HepG2 (cell line): Measurements from ENCODE around the gene SAE1. TPM values are rescaled to one million over a fixed set of nuclear protein-coding genes. Genes with fewer than 3 reads are reported as not detected.
A peak's percentile ranks its signal among the peaks of the same experiment; 100 is the strongest.

Experiments
- ARNT ChIP-seq: fragments of 450-650 bp; IDR thresholded peaks from 2 replicates; pipeline ENCODE4 v1.6.1; 2017
- CBX1 ChIP-seq: IDR thresholded peaks from one replicate; pipeline ENCODE4 v1.6.1; 2016; ENCODE audit warnings: antibody characterized with exemption, low read depth
- IRF1 ChIP-seq: sonication (generic); formaldehyde crosslinking; IDR thresholded peaks from 2 replicates; pipeline ENCODE4 v1.4.0; 2020; ENCODE audit warnings: low read depth, mild to moderate bottlenecking, missing genetic modification reagents
- KDM4B ChIP-seq: sonication (generic); formaldehyde crosslinking; IDR thresholded peaks from 2 replicates; pipeline ENCODE4 v1.4.0; 2020; ENCODE audit warnings: missing genetic modification reagents
- KLF15 ChIP-seq: sonication (generic); formaldehyde crosslinking; IDR thresholded peaks from 2 replicates; pipeline ENCODE4 v1.8.1; 2023; ENCODE audit warnings: borderline replicate concordance, mild to moderate bottlenecking, inconsistent platforms, missing genetic modification reagents, mixed read lengths
- MAFF ChIP-seq: IDR thresholded peaks from 2 replicates; pipeline ENCODE4 v1.6.1; 2011; ENCODE audit warnings: low read depth, low read length, improper control_type of control experiment
- NCOA5 ChIP-seq: sonication (generic); formaldehyde crosslinking; IDR thresholded peaks from 2 replicates; pipeline ENCODE4 v1.4.0; 2020; ENCODE audit warnings: missing genetic modification reagents
- POLR2A ChIP-seq, 2 experiments: IDR thresholded peaks; 2 replicates each; pipeline ENCODE4 v1.6.1; 2011; ENCODE audit warnings: low read depth in 2 of 2, low read length in 2 of 2, mild to moderate bottlenecking in 1 of 2, moderate library complexity in 1 of 2; ENCODE audit not compliant: insufficient read depth in 1 of 2
- RBAK ChIP-seq: sonication (generic); formaldehyde crosslinking; IDR thresholded peaks from 2 replicates; pipeline ENCODE4 v1.5.1; 2020; ENCODE audit warnings: mild to moderate bottlenecking, missing genetic modification reagents
- RNF2 ChIP-seq: fragments of 450-650 bp; conservative IDR thresholded peaks from 2 replicates; pipeline ENCODE4 v1.6.1; 2016; ENCODE audit warnings: low read depth
- RORA ChIP-seq: sonication (generic); formaldehyde crosslinking; IDR thresholded peaks from 2 replicates; pipeline ENCODE4 v1.5.0; 2020; ENCODE audit warnings: mild to moderate bottlenecking, missing genetic modification reagents, moderate library complexity
- TEAD2 ChIP-seq: sonication (generic); formaldehyde crosslinking; IDR thresholded peaks from 2 replicates; pipeline ENCODE4 v1.9.0; 2021; ENCODE audit warnings: missing genetic modification reagents
- ZNF264 ChIP-seq: sonication (generic); formaldehyde crosslinking; IDR thresholded peaks from 2 replicates; pipeline ENCODE4 v1.4.0; 2020; ENCODE audit warnings: missing genetic modification reagents
- ZNF329 ChIP-seq: sonication (generic); formaldehyde crosslinking; IDR thresholded peaks from 2 replicates; pipeline ENCODE4 v1.9.0; 2021; ENCODE audit warnings: low read depth, mild to moderate bottlenecking, missing genetic modification reagents
- ZNF383 ChIP-seq: sonication (generic); formaldehyde crosslinking; IDR thresholded peaks from 2 replicates; pipeline ENCODE4 v1.4.0; 2020; ENCODE audit warnings: missing genetic modification reagents, mild to moderate bottlenecking, borderline replicate concordance
- ZNF687 ChIP-seq: sonication (generic); formaldehyde crosslinking; IDR thresholded peaks from 2 replicates; pipeline ENCODE4 v1.5.1; 2020; ENCODE audit warnings: mild to moderate bottlenecking, missing genetic modification reagents, moderate library complexity
- ZNF746 ChIP-seq: sonication (generic); formaldehyde crosslinking; IDR thresholded peaks from 2 replicates; pipeline ENCODE4 v1.8.0; 2022; ENCODE audit warnings: mild to moderate bottlenecking, missing genetic modification reagents
- ZSCAN9 ChIP-seq: IDR thresholded peaks from 2 replicates; pipeline ENCODE4 v1.6.1; 2016; ENCODE audit warnings: borderline replicate concordance
- polyA plus RNA-seq, 8 experiments: library from polyadenylated mRNA; depleted of rRNA in 3 of 8; stranded (reverse) in 7 of 8; unstranded in 1 of 8; fragments of >200 nt; fragmentation: Illumina TruSeq in 4 of 8; extraction: Trizol in 4 of 8; gene quantifications; 2 replicates each; pipeline versions ENCODE4 v1.2.1 to v1.2.3, GENCODE V29; 2011 to 2016; ENCODE audit warnings: low read depth in 4 of 8, missing spikeins in 1 of 8, mixed read lengths in 1 of 8; ENCODE audit not compliant: insufficient read depth in 1 of 8
- total RNA-seq, 5 experiments: library from RNA; depleted of rRNA; stranded (reverse); fragments of >200 nt; fragmentation: Illumina TruSeq; extraction: Trizol; gene quantifications; 2 replicates each; pipeline ENCODE4 v1.2.3, GENCODE V29; 2016; ENCODE audit warnings: low read depth in 1 of 5
- TF ChIP-seq, protein P1 (sequence below): sonication (generic); formaldehyde crosslinking; IDR thresholded peaks from 2 replicates; pipeline ENCODE4 v1.8.1; 2023; ENCODE audit warnings: mild to moderate bottlenecking, inconsistent platforms, moderate library complexity, missing genetic modification reagents, borderline replicate concordance
- TF ChIP-seq, protein P2 (sequence below): IDR thresholded peaks from 2 replicates; pipeline ENCODE4 v1.6.1; 2016; ENCODE audit warnings: missing compliant biosample characterization, missing genetic modification reagents, borderline replicate concordance

SAE1 gene
- total and polyA plus RNA-seq, 2 of the 13 experiments (the other 11 are each of a cell fraction or from before 2014, with no cell fraction given): 87.6 to 197 TPM

GRCh38 chr19:47111006-47111621, 19.5 kb upstream of the SAE1 start (continued):
- TF ChIP-seq, protein P1, sequence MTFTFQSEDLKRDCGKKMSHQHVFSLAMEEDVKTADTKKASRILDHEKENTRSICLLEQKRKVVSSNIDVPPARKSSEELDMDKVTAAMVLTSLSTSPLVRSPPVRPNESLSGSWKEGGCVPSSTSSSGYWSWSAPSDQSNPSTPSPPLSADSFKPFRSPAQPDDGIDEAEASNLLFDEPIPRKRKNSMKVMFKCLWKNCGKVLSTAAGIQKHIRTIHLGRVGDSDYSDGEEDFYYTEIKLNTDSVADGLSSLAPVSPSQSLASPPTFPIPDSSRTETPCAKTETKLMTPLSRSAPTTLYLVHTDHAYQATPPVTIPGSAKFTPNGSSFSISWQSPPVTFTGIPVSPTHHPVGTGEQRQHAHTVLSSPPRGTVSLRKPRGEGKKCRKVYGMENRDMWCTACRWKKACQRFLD (CRISPR knock-in tag): no peak
- TF ChIP-seq MAFF: no peak
- TF ChIP-seq RNF2: no peak
- no peak for TF ChIP-seq NCOA5 (CRISPR knock-in tag)
- TF ChIP-seq ZNF329: no peak
- TF ChIP-seq RBAK (CRISPR knock-in tag): no peak
- no peak for TF ChIP-seq ARNT
- TF ChIP-seq ZNF383 (CRISPR knock-in tag): no peak
- TF ChIP-seq, protein P2, sequence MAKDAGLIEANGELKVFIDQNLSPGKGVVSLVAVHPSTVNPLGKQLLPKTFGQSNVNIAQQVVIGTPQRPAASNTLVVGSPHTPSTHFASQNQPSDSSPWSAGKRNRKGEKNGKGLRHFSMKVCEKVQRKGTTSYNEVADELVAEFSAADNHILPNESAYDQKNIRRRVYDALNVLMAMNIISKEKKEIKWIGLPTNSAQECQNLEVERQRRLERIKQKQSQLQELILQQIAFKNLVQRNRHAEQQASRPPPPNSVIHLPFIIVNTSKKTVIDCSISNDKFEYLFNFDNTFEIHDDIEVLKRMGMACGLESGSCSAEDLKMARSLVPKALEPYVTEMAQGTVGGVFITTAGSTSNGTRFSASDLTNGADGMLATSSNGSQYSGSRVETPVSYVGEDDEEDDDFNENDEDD (CRISPR knock-in tag): no peak
- TF ChIP-seq TEAD2: no peak
- TF ChIP-seq IRF1 (CRISPR knock-in tag): no peak
- TF ChIP-seq ZNF264 (CRISPR knock-in tag): no peak
- TF ChIP-seq ZNF687: peak; percentile 53
- TF ChIP-seq RORA (CRISPR knock-in tag): no peak
- no peak for TF ChIP-seq KLF15
- TF ChIP-seq ZSCAN9 (CRISPR knock-in tag): no peak
- peak; percentile 2 to 28; a peak in 2 of 4 replicates for TF ChIP-seq POLR2A (IDR thresholded peaks at IDR 0.05; ENCODE audit: insufficient read depth in 1 of 2, low read depth in 2 of 2, low read length in 2 of 2)
- no peak for TF ChIP-seq ZNF746 (CRISPR knock-in tag)
- no peak for TF ChIP-seq KDM4B
- no peak for TF ChIP-seq CBX1
